ENCODE measurements around the gene AUTS2. TPM values are rescaled to one million over a fixed set of nuclear protein-coding genes. Genes with fewer than 3 reads are reported as not detected.

Gene AUTS2
- total and polyA plus RNA-seq, 2 of the 8 experiments (the other 6 are each of a cell fraction or from before 2014, with no cell fraction given), result 25.9 to 101 TPM

DNA sequence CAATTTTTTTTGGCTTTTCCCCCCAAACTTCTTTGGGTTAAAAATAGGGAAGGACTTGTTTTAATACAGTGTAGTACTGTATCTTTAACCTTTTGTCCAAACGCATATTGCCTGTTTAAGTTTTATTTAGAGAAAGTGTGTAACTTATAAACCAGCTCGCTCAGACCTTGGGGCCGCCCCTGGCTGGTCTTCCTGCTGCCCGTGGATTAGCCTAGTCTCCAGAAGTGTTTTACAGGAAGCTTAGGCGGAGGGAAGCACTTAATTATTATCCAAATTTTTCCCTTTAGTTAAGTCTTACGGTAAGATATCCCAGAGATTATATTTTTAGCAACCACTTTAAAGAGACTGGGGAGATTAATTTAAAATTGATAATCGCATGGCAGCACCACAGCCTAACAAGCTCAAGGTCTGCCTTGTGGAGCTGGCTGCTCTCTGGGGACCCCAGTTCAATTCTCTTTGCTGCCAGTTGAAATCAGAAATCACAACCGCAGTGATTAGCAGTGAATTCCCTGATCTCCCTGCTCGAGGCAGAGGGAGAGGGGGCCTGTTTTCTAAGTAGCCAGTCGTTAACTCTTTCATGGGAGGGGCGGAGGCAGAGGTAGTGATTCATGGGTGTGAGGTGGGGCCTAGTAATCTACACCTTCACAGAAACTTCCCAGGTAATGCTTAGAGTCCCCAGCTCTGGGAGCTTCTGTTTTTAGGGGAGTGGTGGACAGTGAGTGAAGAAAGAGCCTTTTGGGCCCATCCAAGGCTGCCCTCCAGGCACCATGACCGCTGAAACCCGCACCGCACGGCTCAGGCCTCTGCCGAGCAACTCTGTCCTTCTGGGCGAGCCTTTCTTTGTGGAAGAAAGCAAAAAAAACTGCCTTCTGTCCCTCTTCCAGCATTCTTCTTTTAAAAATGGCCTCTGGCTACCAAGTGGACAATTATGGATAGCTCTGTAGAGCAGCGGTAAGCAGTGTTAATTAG, 984.9 kb downstream of the AUTS2 start:
- H3K9me3 ChIP-seq (ENCODE audit: insufficient read depth in 2 of 2, low read depth in 1 of 2, low read length in 1 of 2), result no peaks in the 10 kb centered on the region
- 0 out of 7 replicates have a peak, but pooled peaks cover 0 to 3% (median 0%) of the 10 kb centered on the region in 4 experiments for H3K27me3 ChIP-seq (replicated peaks in 1 of 4; ENCODE audit: control insufficient read depth in 3 of 4, extremely low read depth in 1 of 4, insufficient read depth in 3 of 4, low read length in 3 of 4)
- CTCF ChIA-PET (ENCODE audit: partially characterized antibody), result interaction anchor here (0.6 to 5.0 kb wide), 12 partner anchors 11 to 287 kb away, joined by 3 to 46 read pairs (median 4); no protein-coding TSS in a partner anchor
- no peak for TF ChIP-seq SP1 (IDR thresholded peaks at IDR 0.05; ENCODE audit: low read depth, low read length)
- no peak for TF ChIP-seq SAP30 (IDR thresholded peaks at IDR 0.05; ENCODE audit: insufficient read depth, insufficient replicate concordance, low read length)
- TF ChIP-seq SIN3A (conservative IDR thresholded peaks at IDR 0.05 in 1 of 2, IDR thresholded peaks at IDR 0.05 in 1 of 2; ENCODE audit: low read depth in 1 of 2, low read length in 2 of 2), result no peak
- no peak for TF ChIP-seq KDM4A (IDR thresholded peaks at IDR 0.05; ENCODE audit: low read depth, low read length, severe bottlenecking)
- TF ChIP-seq, protein P1, sequence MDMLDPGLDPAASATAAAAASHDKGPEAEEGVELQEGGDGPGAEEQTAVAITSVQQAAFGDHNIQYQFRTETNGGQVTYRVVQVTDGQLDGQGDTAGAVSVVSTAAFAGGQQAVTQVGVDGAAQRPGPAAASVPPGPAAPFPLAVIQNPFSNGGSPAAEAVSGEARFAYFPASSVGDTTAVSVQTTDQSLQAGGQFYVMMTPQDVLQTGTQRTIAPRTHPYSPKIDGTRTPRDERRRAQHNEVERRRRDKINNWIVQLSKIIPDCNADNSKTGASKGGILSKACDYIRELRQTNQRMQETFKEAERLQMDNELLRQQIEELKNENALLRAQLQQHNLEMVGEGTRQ (IDR thresholded peaks at IDR 0.05; ENCODE audit: low read length), result no peak
- no peak for TF ChIP-seq PHF8 (conservative IDR thresholded peaks at IDR 0.05; ENCODE audit: low read depth, low read length)
- peak; percentile 10 for TF ChIP-seq NANOG (IDR thresholded peaks at IDR 0.05; ENCODE audit: insufficient read depth, low read depth, low read length, poor library complexity, severe bottlenecking)
- TF ChIP-seq SRF (IDR thresholded peaks at IDR 0.05; ENCODE audit: low read depth, low read length), result no peak

More for the DNA sequence above, 984.9 kb downstream of the AUTS2 start:
- POLR2A ChIA-PET (ENCODE audit: partially characterized antibody), result interaction anchor here (0.6 to 2.4 kb wide), 6 partner anchors 11 to 116 kb away, joined by 3 to 9 read pairs (median 4); no protein-coding TSS in a partner anchor
- 56% methylated on average over 18 of the region's 18 CpGs; no CpG with 5 or more reads in 1 of the 2 experiments for WGBS, 2 experiments (ENCODE audit: extremely low coverage in 1 of 2, insufficient coverage in 1 of 2, insufficient read length in 1 of 2, insufficient replicate concordance in 2 of 2, low coverage in 1 of 2, low lambda C conversion rate in 2 of 2, missing lambda C conversion rate in 1 of 2)
- peak overlapping the region; percentile 75 for H3K18ac ChIP-seq (ENCODE audit: extremely low read depth, low read length)
- no peak overlapping the region for H3K4ac ChIP-seq (replicated peaks; ENCODE audit: insufficient read length, low read depth, low read length)
- peak; percentile 57 for FAIRE-seq
- 0 out of 2 replicates have a peak overlapping the region, but pooled peaks have one; percentile 15 for H2BK5ac ChIP-seq (ENCODE audit: low read depth, low read length)
- H3K4me2 ChIP-seq (ENCODE audit: insufficient read depth in 1 of 2, low read depth in 2 of 2, low read length in 2 of 2), result peak overlapping the region; percentile 17 to 18; a peak in 1 of 4 replicates
- H3K23ac ChIP-seq (ENCODE audit: insufficient read length), result no peak overlapping the region
- no peak overlapping the region for H2BK15ac ChIP-seq (ENCODE audit: low read length)
- H4K5ac ChIP-seq (ENCODE audit: insufficient read length, low read depth, low read length), result no peak overlapping the region
- H4K91ac ChIP-seq (replicated peaks; ENCODE audit: insufficient read length, low read length), result peak overlapping the region; percentile 5
- H3K9ac ChIP-seq (replicated peaks in 1 of 4; ENCODE audit: extremely low read depth in 1 of 4, low read depth in 3 of 4, low read length in 3 of 4), result no peak overlapping the region
- peak overlapping the region; percentile 11; the same call in 1 of the 2 replicates for H3K27ac ChIP-seq (ENCODE audit: low read depth, low read length)
- no peaks in the 10 kb centered on the region; the same call in 1 of the 2 replicates for H3K23me2 ChIP-seq (ENCODE audit: low read depth, low read length)
- no peaks in the 10 kb centered on the region for H3K36me3 ChIP-seq (ENCODE audit: control insufficient read depth in 2 of 4, insufficient read depth in 4 of 4, low read length in 3 of 4)
- no peaks in the 10 kb centered on the region for H3K79me1 ChIP-seq (ENCODE audit: low read depth, low read length)
- no peak overlapping the region for H3K56ac ChIP-seq (replicated peaks; ENCODE audit: insufficient read length, low read depth, low read length)
- H3K4me3 ChIP-seq (ENCODE audit: extremely low read depth in 1 of 4, insufficient read depth in 2 of 4, low read depth in 3 of 4, low read length in 4 of 4), result peak overlapping the region in 1 of 4 experiments; percentile 4; a peak in 2 of 8 replicates
- no peaks in the 10 kb centered on the region for H3K79me2 ChIP-seq (ENCODE audit: control insufficient read depth in 1 of 2, insufficient read depth in 2 of 2, low read length in 2 of 2)
- peak in 1 of 2 experiments; percentile 57 for DNase-seq (ENCODE audit: low read depth in 1 of 2, low spot score in 2 of 2)
- no peak overlapping the region; the same call in 1 of the 2 replicates for H4K8ac ChIP-seq (ENCODE audit: extremely low read depth, insufficient read depth, low read length)
- H2BK120ac ChIP-seq (replicated peaks; ENCODE audit: low read depth, low read length), result no peak overlapping the region
- H2AK5ac ChIP-seq (ENCODE audit: low read depth, low read length), result no peak overlapping the region
- H4K20me1 ChIP-seq (replicated peaks in 1 of 2; ENCODE audit: control insufficient read depth in 1 of 2, insufficient read depth in 2 of 2, low read length in 2 of 2), result no peaks in the 10 kb centered on the region
- H3K4me1 ChIP-seq (replicated peaks in 1 of 4; ENCODE audit: control insufficient read depth in 3 of 4, insufficient read depth in 4 of 4, low read length in 3 of 4), result peaks cover 11 to 28% (median 19%) of the 10 kb centered on the region in 4 experiments
- no peak overlapping the region for H3K14ac ChIP-seq (ENCODE audit: insufficient read length)
- no peak overlapping the region for H2BK12ac ChIP-seq (ENCODE audit: low read depth, low read length)
- peak overlapping the region; percentile 63; the same call in 1 of the 2 replicates for H2AFZ ChIP-seq (ENCODE audit: low read length)
- no peak overlapping the region for H2BK20ac ChIP-seq (ENCODE audit: low read length)
